GM12878 (cell line): ENCODE results near the gene COL8A2. TPM values are rescaled to one million over a fixed set of nuclear protein-coding genes. Genes with fewer than 3 reads are reported as not detected.
A peak's percentile ranks its signal among the peaks of the same experiment; 100 is the strongest.

Experiments
- ATAC-seq: fragments of 200-7000 bp; cut with Tn5 transposase; 3 replicates; pipeline ENCODE4 v1.9.1; 2020; ENCODE audit warnings: mild to moderate bottlenecking, moderate library complexity
- BruUV-seq: library from RNA; stranded (reverse); fragments of 400-500 nt; replicated peaks from 2 replicates; lab custom pipeline; 2021; lab: Mats Ljungman, UMichigan
- CTCF ChIA-PET: fragments of 300-600 bp; sonication (Branson Sonifier 250); formaldehyde crosslinking; extraction: SDS; loops from one replicate; lab custom pipeline; 2021; ENCODE audit warnings: inconsistent platforms; lab: Yijun Ruan, JAX
- POLR2A ChIA-PET: fragments of 350-600 bp; formaldehyde crosslinking; extraction: SDS; loops from one replicate; lab custom pipeline; 2021; ENCODE audit warnings: inconsistent platforms; lab: Charles Lee
- RAD21 ChIA-PET: fragments of 300-600 bp; sonication (Branson Sonifier 250); formaldehyde crosslinking; loops from one replicate; lab custom pipeline; 2023; ENCODE audit warnings: antibody characterized with exemption; ENCODE audit not compliant: unreplicated experiment; lab: Charles Lee
- SMC1A ChIA-PET: fragments of 300-600 bp; sonication (Branson Sonifier 250); formaldehyde crosslinking; loops from one replicate; lab custom pipeline; 2023; ENCODE audit not compliant: unreplicated experiment, uncharacterized antibody; lab: Charles Lee
- DNase-seq: peaks from one replicate; pipeline ENCODE4 v3.0.0-alpha.2; 2011; ENCODE audit warnings: low read depth, low spot score
- FAIRE-seq: peaks from 3 replicates; lab custom pipeline; 2011; peaks lifted over from hg19 to GRCh38; lab: Jason Lieb, UNC
- H2AFZ ChIP-seq: 2 replicates; pipeline ENCODE4 v1.6.0; 2011; ENCODE audit warnings: low read depth, low read length, control low read depth; ENCODE audit not compliant: control insufficient read depth
- H3K27ac ChIP-seq: 2 replicates; pipeline ENCODE4 v1.5.1; 2011; ENCODE audit warnings: control low read depth; ENCODE audit not compliant: control insufficient read depth, insufficient read depth
- H3K27me3 ChIP-seq, 2 experiments: replicated peaks in 1 of 2; 2 replicates each; pipeline versions ENCODE4 v1.6.0 to v1.6.1; 2011; ENCODE audit warnings: low read length in 1 of 2; ENCODE audit not compliant: control insufficient read depth in 2 of 2, insufficient read depth in 2 of 2
- H3K36me3 ChIP-seq, 2 experiments: 2 replicates each; pipeline ENCODE4 v1.5.1; 2011; ENCODE audit warnings: low read length in 1 of 2; ENCODE audit not compliant: control insufficient read depth in 2 of 2, insufficient read depth in 2 of 2
- H3K4me1 ChIP-seq: 2 replicates; pipeline ENCODE4 v1.6.1; 2011; ENCODE audit warnings: mild to moderate bottlenecking, low read length, moderate library complexity, mixed read lengths; ENCODE audit not compliant: control insufficient read depth, insufficient read depth
- H3K4me2 ChIP-seq: 2 replicates; pipeline ENCODE4 v1.6.0; 2011; ENCODE audit warnings: control low read depth; ENCODE audit not compliant: control insufficient read depth, insufficient read depth
- H3K4me3 ChIP-seq: fragments of 200-600 bp; sonication (generic); 2 replicates; pipeline ENCODE4 v1.5.1; 2016
- H3K79me2 ChIP-seq: 2 replicates; pipeline ENCODE4 v1.6.0; 2011; ENCODE audit warnings: low read length; ENCODE audit not compliant: control insufficient read depth, insufficient read depth
- H3K9ac ChIP-seq: 2 replicates; pipeline ENCODE4 v1.8.0; 2011; ENCODE audit warnings: low read length, control low read depth, mixed read lengths; ENCODE audit not compliant: control insufficient read depth, insufficient read depth
- H3K9me3 ChIP-seq: replicated peaks from 3 replicates; pipeline ENCODE4 v1.5.1; 2011; ENCODE audit warnings: mild to moderate bottlenecking, low read length; ENCODE audit not compliant: control insufficient read depth, insufficient read depth
- H4K20me1 ChIP-seq: 2 replicates; pipeline ENCODE4 v1.6.0; 2011; ENCODE audit not compliant: control insufficient read depth, insufficient read depth
- BMI1 ChIP-seq: fragments of 450-650 bp; IDR thresholded peaks from 2 replicates; pipeline ENCODE4 v1.6.1; 2016; ENCODE audit warnings: mild to moderate bottlenecking, moderate library complexity, borderline replicate concordance
- EZH2 ChIP-seq: IDR thresholded peaks from 2 replicates; pipeline ENCODE4 v1.6.1; 2012; ENCODE audit warnings: low read depth, mild to moderate bottlenecking, control low read depth, inconsistent platforms, low read length, borderline replicate concordance; ENCODE audit not compliant: control insufficient read depth
- NFYB ChIP-seq: IDR thresholded peaks from 2 replicates; pipeline ENCODE4 v1.6.1; 2011; ENCODE audit warnings: low read depth, mild to moderate bottlenecking, low read length, improper control_type of control experiment, moderate library complexity; ENCODE audit not compliant: insufficient read depth
- NR2C2 ChIP-seq: IDR thresholded peaks from 2 replicates; pipeline ENCODE4 v1.6.1; 2011; ENCODE audit warnings: borderline replicate concordance, low read depth; ENCODE audit not compliant: control insufficient read depth, insufficient read length
- SREBF2 ChIP-seq: IDR thresholded peaks from 2 replicates; pipeline ENCODE4 v1.6.1; 2012; ENCODE audit warnings: mild to moderate bottlenecking, low read length
- ZNF687 ChIP-seq: fragments of 450-650 bp; IDR thresholded peaks from 2 replicates; pipeline ENCODE4 v1.6.1; 2017; ENCODE audit warnings: mild to moderate bottlenecking, moderate library complexity
- WGBS: methylation state at CpG from one replicate; pipeline ENCODE4 v1.1.6; 2016; ENCODE audit warnings: low lambda C conversion rate; ENCODE audit not compliant: insufficient replicate concordance, insufficient coverage; ENCODE audit errors: missing lambda C conversion rate; 5-methylcytosine and 5-hydroxymethylcytosine counted together
- in situ Hi-C: fragments of 300-500 bp; cut with MboI; formaldehyde crosslinking; loops from 9 replicates; pipeline ENCODE4 v1.14.3; 2018; ENCODE audit warnings: mixed read lengths
- intact Hi-C: fragments of 100-400 bp; cut with micrococcal nuclease; formaldehyde crosslinking; loops from one replicate; pipeline ENCODE4 v1.14.2; 2022; ENCODE audit not compliant: unreplicated experiment
- polyA plus RNA-seq, 11 experiments: library from polyadenylated mRNA; depleted of rRNA in 4 of 11; unstranded in 6 of 11; stranded (reverse) in 5 of 11; fragments of >200 nt; fragmentation: Nextera tagmentation in 4 of 11; fragmentation: Illumina TruSeq in 1 of 11; extraction: Ambion mirVana in 4 of 11; extraction: Trizol in 1 of 11; gene quantifications; 1 replicate in 1 of 11; 2 replicates in 10 of 11; pipeline versions ENCODE4 v1.2.1 to v1.2.3, GENCODE V29; 2011 to 2016; ENCODE audit warnings: inconsistent platforms in 2 of 11, missing spikeins in 2 of 11, low read depth in 1 of 11
- total RNA-seq, 4 experiments: library from RNA; depleted of rRNA in 3 of 4; stranded (reverse); fragments of >200 nt in 3 of 4; fragmentation: Illumina TruSeq in 1 of 4; extraction: Trizol in 1 of 4; gene quantifications; 2 replicates each; pipeline versions ENCODE4 v1.2.1 to v1.2.3, GENCODE V29; 2013 to 2021
- TF ChIP-seq, protein P1 (sequence below): fragments of 450-650 bp; IDR thresholded peaks from 2 replicates; pipeline ENCODE4 v1.6.1; 2016; ENCODE audit warnings: mild to moderate bottlenecking
- TF ChIP-seq, protein P2 (sequence below): IDR thresholded peaks from 2 replicates; pipeline ENCODE4 v1.6.1; 2012; ENCODE audit warnings: low read length, inconsistent platforms

Gene COL8A2
- total and polyA plus RNA-seq, 10 of the 15 experiments (the other 5 are each of a cell fraction or from before 2014, with no cell fraction given), result 0.01 TPM; not detected in 9

DNA sequence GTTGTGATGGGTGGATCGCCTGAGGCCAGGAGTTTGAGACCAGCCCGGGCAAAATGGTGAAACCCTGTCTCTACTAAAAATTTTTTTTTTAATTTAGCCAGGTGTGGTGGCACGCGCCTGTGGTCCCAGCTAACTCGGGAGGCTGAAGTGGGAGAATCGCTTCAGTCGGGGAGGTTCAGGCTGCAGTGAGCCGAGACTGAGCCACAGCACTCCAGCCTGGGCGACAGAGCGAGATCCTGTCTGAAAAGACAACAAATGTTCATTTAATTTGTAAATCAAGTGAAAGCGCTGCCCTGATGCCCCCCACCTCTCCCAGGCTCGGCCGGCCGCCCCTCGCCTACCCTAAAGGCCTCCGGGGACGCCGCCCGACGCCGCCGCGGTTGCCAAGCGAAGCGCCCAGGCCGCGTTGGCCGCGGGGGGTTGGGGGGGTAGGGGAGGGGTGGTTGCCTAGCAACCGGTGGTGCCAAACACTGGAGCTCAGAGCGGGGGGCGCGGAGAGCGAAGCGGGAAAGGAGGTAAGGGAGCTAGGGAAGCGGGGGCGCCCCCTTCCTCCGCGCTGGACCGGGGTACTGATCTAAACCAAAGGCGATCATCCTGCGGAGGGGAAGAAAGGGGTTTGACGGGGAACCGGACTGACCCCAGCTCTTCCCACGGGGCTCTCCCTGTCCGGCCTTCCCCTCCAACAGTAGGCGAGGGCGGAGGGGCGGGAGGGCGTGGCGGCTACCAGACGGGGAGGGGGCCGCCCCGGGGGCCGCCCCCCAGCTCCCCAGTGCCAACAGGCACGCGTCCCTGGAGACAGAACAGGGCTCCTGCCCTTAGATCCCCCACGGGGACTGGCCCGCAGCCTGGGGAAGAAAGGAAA lies 41.2 kb downstream of the COL8A2 start, which contains the start of gene TEKT2:
Gene TEKT2, plus strand, starts transcription at position 460 of the 862 bp plus-strand sequence. CDS start 828 bp downstream, outside the sequence.
- no TSS peak for BruUV-seq
- ATAC-seq, result no peak
- no peak for DNase-seq
- ChIA-PET SMC1A (no interaction called here), RAD21 (no interaction called here), POLR2A (no interaction called here), CTCF (no interaction called here)
- Histone ChIP-seq H2AFZ (peak within 1 kb of the TSS; percentile 57), H3K4me1 (no peaks in the 10 kb centered on the region; the same call in 1 of the 2 replicates), H3K79me2 (peaks cover 2% of the 10 kb centered on the region), H3K27me3 (no peaks in the 10 kb centered on the region; a peak in 1 of 4 replicates), H3K36me3 (no peaks in the 10 kb centered on the region), H3K27ac (no peak within 1 kb of the TSS), H3K9me3 (no peaks in the 10 kb centered on the region), H3K4me3 (peak within 1 kb of the TSS; percentile 32; the same call in 1 of the 2 replicates), H3K9ac (no peak within 1 kb of the TSS), H3K4me2 (peak within 1 kb of the TSS; percentile 39; the same call in 1 of the 2 replicates), H4K20me1 (no peaks in the 10 kb centered on the region)
- intact Hi-C loops, result loop anchor here (10.0 kb wide), 1 partner anchor 199 kb away; the partner anchor contains the start of gene AGO1
- TF ChIP-seq BMI1 (peak; percentile 73), EZH2 (no peak)
- TF ChIP-seq, protein P1, sequence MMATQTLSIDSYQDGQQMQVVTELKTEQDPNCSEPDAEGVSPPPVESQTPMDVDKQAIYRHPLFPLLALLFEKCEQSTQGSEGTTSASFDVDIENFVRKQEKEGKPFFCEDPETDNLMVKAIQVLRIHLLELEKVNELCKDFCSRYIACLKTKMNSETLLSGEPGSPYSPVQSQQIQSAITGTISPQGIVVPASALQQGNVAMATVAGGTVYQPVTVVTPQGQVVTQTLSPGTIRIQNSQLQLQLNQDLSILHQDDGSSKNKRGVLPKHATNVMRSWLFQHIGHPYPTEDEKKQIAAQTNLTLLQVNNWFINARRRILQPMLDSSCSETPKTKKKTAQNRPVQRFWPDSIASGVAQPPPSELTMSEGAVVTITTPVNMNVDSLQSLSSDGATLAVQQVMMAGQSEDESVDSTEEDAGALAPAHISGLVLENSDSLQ, result no peak
- in situ Hi-C loops, result no loop called here
- no peak for FAIRE-seq
- WGBS, result 29% methylated on average over 48 of the region's 59 CpGs

- ChIA-PET SMC1A (no interaction called here), CTCF (no interaction called here), RAD21 (no interaction called here), POLR2A (no interaction called here)
- in situ Hi-C loops, result no loop called here
- no peak overlapping the region for H3K4me3 ChIP-seq
- no peak overlapping the region for H3K9ac ChIP-seq
- FAIRE-seq (no peak), DNase-seq (no peak), ATAC-seq (no peak)
- no peaks in the 10 kb centered on the region for H3K36me3 ChIP-seq
- no TSS peak for BruUV-seq
- no peak overlapping the region for H3K27ac ChIP-seq
- H3K4me2 ChIP-seq, result no peak overlapping the region
- H4K20me1 ChIP-seq, result no peaks in the 10 kb centered on the region
- H3K27me3 ChIP-seq, result no peaks in the 10 kb centered on the region; a peak in 1 of 4 replicates
- H2AFZ ChIP-seq, result no peak overlapping the region
- H3K9me3 ChIP-seq, result no peaks in the 10 kb centered on the region
- intact Hi-C loops, result loop anchor here (10.0 kb wide), 1 partner anchor 198 kb away; the partner anchor contains the start of gene AGO1
- WGBS, result 61% methylated on average over 13 of the region's 13 CpGs
- H3K4me1 ChIP-seq, result no peaks in the 10 kb centered on the region; the same call in 1 of the 2 replicates
- H3K79me2 ChIP-seq, result no peaks in the 10 kb centered on the region
- TF ChIP-seq ZNF687, result no peak
- no peak for TF ChIP-seq SREBF2
- TF ChIP-seq, protein P2, sequence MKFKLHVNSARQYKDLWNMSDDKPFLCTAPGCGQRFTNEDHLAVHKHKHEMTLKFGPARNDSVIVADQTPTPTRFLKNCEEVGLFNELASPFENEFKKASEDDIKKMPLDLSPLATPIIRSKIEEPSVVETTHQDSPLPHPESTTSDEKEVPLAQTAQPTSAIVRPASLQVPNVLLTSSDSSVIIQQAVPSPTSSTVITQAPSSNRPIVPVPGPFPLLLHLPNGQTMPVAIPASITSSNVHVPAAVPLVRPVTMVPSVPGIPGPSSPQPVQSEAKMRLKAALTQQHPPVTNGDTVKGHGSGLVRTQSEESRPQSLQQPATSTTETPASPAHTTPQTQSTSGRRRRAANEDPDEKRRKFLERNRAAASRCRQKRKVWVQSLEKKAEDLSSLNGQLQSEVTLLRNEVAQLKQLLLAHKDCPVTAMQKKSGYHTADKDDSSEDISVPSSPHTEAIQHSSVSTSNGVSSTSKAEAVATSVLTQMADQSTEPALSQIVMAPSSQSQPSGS, result no peak
- TF ChIP-seq NR2C2, result no peak
- no peak for TF ChIP-seq NFYB
Observed at GRCh38 chr1:36083219-36083618, 41.8 kb downstream of the COL8A2 start.
